NCI-H187 (cell line): Measurements from ENCODE around the gene SLC38A10.

Source experiments
- DNase-seq, 2 experiments: peaks; one replicate each; lab custom pipeline; 2025; lab: John Stamatoyannopoulos, UW

SLC38A10 gene

GRCh38 chr17:81295031-81295675 lies at the start of gene SLC38A10:
Gene SLC38A10 (minus strand): TSS chr17:81295307. CDS start chr17:81294921, 386 bp downstream.
- peak; percentile 63 to 76 for DNase-seq

- no peak for DNase-seq
Measured at GRCh38 chr17:81342269-81343070, 47.4 kb upstream of the SLC38A10 start.

GRCh38 chr17:81341516-81342268 lies 46.6 kb upstream of the SLC38A10 start:
- no peak for DNase-seq

- DNase-seq = no peak
Measured at GRCh38 chr17:81340607-81341515, 45.8 kb upstream of the SLC38A10 start.

GRCh38 chr17:81339534-81340296 lies 44.6 kb upstream of the SLC38A10 start:
- no peak for DNase-seq

- no peak for DNase-seq
Measured at GRCh38 chr17:81339191-81339533, 44.1 kb upstream of the SLC38A10 start.

- DNase-seq = no peak
Measured at GRCh38 chr17:81338274-81339190, 43.4 kb upstream of the SLC38A10 start.

- DNase-seq = peak in 1 of 2 experiments; percentile 8
Measured at GRCh38 chr17:81337476-81337879, 42.4 kb upstream of the SLC38A10 start.

- no peak for DNase-seq
Measured at GRCh38 chr17:81336930-81337325, 41.8 kb upstream of the SLC38A10 start.

GRCh38 chr17:81336296-81336929 lies 41.3 kb upstream of the SLC38A10 start:
- no peak for DNase-seq

- no peak for DNase-seq
Measured at GRCh38 chr17:81335773-81336157, 40.7 kb upstream of the SLC38A10 start.

GRCh38 chr17:81334987-81335772 lies 40.1 kb upstream of the SLC38A10 start:
- DNase-seq = no peak

- DNase-seq = no peak
Measured at GRCh38 chr17:81334391-81334901, 39.3 kb upstream of the SLC38A10 start.

- no peak for DNase-seq
Measured at GRCh38 chr17:81333616-81334368, 38.7 kb upstream of the SLC38A10 start.

GRCh38 chr17:81332914-81333528 lies 37.9 kb upstream of the SLC38A10 start:
- peak in 1 of 2 experiments; percentile 9 for DNase-seq

GRCh38 chr17:81332118-81332834 lies 37.2 kb upstream of the SLC38A10 start:
- no peak for DNase-seq
